Fibroblast of the conjunctiva (primary cell): ENCODE data around the gene GALR3.

Source experiments
- DNase-seq: peaks from one replicate; pipeline ENCODE4 v3.0.0-alpha.2; 2010; ENCODE audit warnings: low read depth

Gene GALR3

DNA sequence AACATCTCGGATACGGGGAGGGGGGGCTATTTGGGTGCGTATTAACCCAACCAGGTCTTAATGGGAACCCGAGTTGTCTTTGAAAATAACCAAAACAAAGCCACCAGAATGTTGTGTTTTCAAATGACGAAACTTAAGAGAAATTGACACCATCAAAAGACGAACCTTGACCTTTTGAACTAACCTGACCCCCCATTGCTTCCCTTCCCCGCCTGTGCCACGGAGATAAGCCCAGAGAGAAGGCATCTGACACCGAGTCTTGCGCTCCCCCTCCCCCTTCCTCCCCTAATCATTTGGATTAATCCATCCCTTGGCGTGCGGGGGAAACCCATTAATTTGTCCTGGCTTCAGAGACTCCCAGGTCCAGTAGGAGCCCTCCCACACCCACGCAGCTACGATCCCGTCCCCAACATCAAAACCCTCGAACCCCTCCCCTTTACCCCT is 20.0 kb upstream of the GALR3 start:
- DNase-seq: no peak

DNA sequence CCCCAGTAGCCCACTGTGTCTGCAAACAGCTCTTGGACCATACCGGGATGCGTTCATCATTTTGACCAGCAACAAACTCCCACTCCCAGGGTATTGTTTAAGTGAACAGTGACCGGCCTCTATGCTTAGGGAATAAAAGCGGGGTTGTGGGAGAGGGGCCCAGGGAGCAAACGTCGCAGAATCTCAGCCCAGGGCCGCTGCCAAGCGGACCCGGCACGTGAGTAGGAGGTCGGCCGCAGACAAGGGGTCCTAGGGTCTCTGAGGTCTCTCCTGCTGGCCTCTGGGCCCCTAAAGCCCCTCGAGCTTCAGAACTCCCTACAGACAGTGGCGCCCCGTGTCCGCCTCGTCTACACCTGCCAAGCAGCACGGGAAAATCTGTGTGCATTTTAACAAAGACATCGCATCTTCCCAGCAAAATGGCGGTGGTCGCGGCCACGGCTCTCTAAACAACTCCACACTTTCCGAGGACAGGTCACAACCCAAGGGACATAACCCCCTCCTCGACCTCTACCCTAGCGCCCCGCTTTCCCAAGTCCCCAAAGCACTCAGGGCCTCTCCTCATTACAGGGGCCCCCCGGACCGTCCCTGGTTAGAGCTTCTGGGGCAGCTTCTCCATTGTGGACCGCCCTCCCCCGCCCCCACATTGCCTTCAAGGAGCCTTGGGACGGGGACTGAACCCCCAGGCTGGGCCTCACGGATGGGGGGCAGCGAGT is 19.4 kb upstream of the GALR3 start:
- no peak for DNase-seq

DNA sequence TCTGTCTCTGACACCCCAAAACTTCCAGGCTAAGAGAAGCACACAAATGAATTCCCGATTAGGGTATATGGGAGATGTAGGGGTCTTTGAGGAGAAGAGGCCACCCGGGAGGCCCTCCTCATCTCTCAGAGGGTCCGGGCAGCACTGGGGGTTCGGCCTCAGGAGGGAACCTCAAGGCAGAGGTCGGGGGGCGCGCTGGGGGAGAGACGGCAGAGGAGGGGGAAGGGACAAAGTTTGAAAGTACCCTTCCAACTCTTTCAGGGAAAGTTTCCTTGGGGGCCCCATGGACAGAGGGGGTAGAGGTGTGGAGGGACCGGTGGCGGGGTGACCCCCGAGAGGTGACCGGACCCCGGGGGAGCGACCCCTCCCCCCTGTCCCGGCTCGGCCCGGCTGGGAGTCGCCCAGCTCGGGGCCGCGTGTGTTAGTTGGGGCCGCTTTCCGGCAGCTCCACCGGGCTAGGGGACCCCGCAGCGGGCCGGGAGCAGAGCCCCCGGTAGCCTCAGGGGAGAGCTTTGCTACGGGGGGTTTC is 18.8 kb upstream of the GALR3 start:
- no peak for DNase-seq

DNA sequence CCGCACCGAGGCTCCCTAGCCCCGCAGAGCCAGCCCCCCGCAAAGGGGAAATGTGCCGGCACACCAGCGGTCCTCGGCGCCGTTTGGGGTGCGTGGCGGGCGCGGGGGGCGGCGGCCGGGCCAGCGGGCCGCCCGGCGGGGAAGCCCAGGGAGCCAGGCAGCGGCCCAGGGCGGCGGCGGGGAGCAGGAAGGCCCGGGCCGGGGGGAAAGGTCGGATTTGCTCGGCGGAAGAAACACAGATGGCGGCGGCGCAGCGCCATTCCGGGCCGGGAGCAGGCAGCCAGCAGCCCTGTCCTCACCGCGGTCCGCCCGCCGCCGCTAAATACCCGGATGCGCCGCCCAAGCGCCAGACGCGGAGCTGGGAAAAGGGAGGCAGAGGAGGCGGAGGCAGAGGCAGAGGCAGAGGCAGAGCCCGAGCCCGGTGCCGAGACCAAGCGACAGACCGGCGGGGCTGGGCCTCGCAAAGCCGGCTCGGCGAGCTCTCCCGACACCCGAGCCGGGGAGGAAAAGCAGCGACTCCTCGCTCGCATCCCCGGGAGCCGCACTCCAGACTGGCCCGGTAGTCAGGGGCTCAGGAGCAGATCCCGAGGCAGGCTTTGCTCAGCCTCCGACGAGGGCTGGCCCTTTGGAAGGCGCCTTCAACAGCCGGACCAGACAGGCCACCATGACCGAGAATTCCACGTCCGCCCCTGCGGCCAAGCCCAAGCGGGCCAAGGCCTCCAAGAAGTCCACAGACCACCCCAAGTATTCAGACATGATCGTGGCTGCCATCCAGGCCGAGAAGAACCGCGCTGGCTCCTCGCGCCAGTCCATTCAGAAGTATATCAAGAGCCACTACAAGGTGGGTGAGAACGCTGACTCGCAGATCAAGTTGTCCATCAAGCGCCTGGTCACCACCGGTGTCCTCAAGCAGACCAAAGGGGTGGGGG is 18.0 kb upstream of the GALR3 start:
- DNase-seq: peak; percentile 63

DNA sequence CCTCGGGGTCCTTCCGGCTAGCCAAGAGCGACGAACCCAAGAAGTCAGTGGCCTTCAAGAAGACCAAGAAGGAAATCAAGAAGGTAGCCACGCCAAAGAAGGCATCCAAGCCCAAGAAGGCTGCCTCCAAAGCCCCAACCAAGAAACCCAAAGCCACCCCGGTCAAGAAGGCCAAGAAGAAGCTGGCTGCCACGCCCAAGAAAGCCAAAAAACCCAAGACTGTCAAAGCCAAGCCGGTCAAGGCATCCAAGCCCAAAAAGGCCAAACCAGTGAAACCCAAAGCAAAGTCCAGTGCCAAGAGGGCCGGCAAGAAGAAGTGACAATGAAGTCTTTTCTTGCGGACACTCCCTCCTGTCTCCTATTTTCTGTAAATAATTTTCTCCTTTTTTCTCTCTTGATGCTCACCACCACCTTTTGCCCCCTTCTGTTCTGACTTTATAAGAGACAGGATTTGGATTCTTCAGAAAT is 17.3 kb upstream of the GALR3 start:
- no peak for DNase-seq

DNA sequence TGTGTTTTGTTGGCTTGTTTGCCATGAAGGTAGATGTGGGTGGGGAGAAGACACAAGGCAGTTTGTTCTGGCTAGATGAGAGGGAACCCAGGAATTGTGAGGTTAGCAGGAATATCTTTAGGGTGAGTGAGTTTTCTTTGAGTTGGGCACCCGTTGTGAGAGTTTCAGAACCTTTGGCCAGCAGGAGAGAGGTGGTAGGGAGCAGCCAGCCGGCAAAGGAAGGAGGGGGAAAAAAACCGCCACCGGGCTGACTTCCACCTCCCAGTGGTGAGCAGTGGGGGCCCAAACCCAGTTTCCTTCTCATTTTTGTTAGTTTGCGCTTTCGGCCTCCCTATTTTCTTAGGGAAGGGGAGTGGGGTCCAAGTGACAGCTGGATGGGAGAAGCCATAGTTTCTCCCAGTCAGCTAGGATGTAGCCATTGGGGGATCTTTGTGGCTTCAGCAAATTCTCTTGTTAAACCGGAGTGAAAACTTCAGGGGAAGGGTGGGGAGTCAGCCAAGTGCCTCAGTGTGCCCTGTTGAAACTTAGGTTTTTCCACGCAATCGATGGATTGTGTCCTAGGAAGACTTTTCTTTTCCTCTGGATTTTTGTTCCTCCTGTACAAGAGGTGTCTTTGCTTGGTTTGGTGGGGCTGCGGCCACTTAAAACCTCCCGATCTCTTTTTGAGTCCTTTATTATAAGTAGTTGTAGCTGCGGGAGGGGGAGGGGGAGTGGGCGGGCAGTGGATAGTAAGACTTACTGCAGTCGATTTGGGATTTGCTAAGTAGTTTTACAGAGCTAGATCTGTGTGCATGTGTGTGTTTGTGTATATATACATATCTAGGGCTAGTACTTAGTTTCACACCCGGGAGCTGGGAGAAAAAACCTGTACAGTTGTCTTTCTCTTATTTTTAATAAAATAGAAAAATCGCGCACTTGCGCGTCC is 16.5 kb upstream of the GALR3 start:
- DNase-seq: no peak

DNA sequence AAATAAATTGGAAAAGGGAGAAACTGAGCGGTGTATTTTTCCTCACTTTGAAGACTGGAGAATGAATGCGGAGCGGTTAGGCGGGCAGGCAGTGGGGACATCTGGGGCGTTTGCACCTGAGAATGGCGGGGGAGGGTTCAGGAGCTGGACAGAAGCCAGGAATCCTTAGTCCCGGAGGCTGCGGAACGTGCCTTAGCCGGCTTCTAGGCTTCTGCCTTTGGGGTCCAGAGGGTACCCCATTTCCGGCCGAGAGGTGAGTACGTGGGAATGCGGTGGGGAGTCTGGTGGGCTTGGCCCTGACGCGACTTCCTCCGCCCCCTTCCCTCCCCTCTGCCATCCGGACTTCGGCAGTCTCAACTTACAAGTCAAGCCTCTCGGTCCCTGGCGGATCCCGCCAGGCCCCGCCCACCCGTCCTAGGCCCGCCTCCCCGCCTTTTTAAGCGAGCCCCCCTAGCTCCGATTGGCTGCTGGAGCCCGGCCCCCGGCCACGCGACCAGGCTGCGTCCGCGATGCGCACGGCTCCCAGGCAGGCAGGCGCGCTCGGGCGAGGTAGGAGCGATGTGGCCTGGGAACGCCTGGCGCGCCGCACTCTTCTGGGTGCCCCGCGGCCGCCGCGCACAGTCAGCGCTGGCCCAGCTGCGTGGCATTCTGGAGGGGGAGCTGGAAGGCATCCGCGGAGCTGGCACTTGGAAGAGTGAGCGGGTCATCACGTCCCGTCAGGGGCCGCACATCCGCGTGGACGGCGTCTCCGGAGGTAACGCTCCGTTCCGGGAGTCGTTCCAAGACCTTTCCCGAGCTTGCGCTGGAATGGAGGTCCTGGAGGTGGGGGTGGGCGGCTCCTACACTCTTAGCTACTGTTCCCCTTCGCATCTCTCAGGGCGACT is 15.5 kb upstream of the GALR3 start, which contains the start of gene GCAT:
Gene GCAT (plus strand): TSS at position 525 of the 884 bp plus-strand sequence. CDS start 34 bp downstream, at position 559.
- DNase-seq: peak; percentile 93

DNA sequence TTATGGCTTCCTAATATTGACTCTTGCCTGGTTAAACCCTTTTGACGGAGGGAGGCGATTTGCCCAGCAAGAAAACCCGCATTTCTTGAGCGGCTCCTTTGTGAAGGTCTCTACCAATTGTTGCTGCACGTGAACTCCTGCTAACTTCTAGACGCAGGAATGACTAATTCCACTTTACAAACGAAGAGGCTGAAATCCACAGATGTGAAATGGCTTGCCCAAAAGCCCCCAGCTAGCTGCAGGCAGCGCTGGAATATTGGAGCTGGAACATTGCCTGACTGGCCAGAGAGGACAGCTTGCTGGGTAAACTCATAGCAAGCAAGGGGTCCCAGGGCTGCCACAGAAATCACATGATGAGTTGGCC is 14.9 kb upstream of the GALR3 start:
- no peak for DNase-seq

DNA sequence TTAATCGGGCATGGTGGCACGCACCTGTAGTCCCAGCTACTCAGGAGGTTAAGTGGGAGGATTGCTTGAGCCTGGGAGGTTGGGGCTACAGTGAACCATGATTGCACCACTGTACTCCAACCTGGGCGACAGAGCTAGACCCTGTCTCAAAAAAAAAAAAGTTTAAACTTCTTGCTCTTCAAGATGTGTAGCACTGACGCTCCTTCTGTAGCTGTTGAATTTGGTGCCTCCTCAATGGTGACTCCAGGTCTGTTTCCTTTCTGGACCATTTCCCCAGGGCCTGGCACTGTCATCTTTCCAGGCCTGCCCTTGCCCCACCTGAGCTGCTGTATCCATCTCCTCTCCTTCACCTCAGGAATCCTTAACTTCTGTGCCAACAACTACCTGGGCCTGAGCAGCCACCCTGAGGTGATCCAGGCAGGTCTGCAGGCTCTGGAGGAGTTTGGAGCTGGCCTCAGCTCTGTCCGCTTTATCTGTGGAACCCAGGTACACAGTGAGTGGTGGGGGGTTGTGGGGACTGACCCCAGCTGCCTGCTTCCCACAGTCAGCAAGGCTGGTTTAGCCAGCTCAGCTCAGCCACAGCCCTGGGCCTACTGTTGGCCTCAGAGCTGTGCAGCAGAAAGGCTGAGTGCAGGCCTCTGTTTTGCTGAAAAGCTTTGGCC is 13.4 kb upstream of the GALR3 start:
- no peak for DNase-seq

DNA sequence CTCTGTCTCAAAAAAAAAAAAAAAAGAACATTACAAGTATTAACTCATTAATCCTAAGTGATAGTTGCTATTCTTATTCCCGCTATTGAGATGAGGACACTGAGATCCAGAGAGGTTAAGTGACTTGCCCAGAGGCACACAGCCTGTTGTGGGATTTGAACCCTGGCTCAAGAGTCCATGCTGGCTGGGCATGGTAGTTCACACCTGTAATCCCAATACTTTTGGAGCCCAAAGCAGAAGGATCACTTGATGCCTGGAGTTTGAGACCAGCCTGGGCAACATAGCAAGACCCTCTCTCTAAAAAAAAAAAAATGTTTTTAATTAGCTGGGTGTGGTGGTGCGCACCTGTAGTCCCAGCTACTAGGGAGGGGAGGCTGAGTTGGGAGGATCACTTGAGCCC is 11.3 kb upstream of the GALR3 start:
- DNase-seq: no peak

DNA sequence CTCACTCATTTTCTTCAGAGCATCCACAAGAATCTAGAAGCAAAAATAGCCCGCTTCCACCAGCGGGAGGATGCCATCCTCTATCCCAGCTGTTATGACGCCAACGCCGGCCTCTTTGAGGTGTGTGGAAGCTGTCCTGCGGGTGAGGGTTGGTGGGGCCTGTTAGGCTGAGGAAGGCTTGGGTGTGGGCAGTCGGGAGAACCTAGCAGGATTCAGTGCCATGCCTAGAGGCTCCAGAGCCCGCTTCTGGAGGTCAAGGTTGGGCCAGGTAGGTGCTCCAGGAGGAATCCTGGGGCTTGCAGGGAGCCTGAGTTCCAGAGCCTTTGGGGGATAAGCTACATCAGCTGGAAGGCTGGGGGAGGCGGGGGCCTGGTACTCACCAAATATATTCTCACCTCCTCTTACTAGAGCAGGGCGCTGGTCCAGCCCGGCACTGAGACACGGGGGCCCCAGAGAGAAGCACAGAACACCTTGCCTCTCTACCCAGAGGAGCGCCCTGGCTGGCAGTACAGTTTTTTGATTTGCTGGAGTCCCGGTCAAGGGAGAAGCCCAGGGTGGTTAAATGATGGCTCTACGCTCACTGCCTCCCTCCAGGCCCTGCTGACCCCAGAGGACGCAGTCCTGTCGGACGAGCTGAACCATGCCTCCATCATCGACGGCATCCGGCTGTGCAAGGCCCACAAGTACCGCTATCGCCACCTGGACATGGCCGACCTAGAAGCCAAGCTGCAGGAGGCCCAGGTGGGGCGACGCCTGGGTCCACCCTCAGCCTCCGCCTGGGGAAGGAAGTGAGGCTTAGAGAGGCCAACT is 10.1 kb upstream of the GALR3 start:
- no peak for DNase-seq

DNA sequence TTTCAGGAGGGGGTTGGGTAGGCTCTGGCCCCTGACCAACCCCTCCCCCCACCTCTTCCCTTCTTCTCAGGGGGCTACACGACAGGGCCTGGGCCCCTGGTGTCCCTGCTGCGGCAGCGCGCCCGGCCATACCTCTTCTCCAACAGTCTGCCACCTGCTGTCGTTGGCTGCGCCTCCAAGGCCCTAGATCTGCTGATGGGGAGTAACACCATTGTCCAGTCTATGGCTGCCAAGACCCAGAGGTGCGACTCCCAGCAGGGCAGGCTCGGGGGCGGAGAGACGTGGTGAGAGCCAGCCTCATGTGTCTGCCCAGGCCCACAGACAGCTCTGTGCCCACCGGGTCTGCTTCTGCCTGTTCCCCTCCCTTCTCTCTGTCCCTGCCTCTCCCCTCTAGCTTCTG is 7.6 kb upstream of the GALR3 start:
- no peak for DNase-seq

DNA sequence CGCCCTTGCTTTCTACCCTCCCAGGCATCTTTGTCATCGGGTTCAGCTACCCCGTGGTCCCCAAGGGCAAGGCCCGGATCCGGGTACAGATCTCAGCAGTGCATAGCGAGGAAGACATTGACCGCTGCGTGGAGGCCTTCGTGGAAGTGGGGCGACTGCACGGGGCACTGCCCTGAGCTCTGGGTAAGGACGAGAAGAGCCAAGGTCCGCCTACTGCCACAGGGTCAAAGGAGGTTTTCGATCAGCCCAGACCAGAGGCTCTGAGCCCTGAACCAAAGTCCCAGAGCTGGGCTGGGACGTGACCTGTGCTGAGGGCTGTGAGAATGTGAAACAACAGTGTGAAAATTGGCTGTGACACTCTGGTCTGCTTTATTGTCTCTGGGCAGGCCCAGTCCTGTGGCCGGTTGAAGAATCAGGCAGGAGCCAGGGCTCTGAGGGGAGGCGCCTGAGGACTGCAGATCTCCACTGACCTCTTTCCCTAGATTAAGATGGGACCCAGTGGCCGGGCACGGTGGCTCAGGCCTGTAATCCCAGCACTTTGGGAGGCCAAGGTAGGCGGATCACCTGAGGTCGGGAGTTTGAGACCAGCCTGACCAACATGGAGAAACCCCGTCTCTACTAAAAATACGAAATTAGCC is 6.5 kb upstream of the GALR3 start:
- no peak for DNase-seq

DNA sequence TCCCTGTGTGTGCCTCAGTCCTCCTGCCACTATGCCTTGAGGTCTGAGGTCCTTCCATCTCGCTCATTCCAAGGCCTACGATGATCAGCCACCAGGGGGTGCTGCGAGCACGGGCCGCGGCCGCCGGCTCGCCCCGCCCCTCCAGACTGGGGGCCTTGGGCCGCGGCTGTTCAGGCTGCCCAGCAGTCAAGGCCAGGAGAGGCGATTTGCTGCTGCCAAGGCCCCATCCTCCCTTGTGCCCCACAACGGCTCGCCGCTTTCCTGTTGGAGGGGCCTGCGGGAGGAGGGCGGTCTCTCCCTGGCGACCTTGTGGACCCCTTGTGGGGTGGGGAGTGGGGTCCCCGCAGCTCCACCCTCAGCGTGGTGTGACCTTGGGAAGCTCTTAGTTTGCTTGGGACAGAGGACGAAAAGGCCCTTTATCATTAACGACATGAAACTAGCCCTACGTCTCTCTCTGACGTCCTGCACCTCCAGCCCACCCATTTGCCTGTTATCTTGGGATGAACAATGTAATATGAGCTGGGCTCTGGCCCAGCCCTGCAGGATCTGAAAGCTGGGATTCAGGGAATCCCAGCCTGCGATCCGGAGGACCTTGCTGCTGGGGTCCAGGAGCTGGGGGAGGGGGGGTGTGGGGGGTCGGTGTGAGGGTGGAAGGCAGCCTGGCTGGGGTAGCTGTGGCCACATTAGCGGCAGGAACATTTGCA is 5.3 kb upstream of the GALR3 start:
- peak; percentile 51 for DNase-seq

DNA sequence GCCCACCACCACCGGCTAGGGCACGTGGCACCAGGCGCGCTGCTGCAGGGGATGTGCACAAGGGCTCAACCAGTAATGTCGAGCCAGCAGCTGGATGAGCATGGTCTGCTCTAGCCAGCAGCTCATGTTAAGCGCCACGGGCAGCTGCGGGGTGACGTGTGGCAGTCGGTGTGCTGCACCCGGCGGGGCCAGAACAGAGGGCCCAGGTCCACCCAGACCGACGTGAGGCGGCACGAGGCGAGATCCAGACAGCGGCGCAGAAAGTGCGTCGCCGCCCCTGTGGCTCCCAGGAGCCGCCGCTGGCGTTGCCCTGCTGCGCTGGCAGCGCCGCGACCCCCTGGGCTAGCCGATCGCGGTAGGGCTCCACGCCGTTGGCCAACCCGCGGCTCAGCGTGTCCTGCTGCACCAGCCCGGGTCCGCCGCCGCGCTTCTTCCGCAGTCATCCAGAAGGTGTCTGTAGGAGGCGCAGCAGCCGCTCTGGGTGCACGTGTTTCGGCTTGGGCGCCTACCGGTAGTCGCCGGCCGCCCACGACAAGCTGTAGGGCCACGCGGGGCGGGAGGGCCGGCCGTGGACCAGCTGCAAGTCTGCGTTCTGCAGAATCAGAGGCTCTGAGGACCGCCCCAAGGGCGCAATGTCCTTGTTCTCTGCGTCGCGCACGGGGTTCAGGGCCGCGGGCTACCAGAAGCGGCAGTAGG is 4.6 kb upstream of the GALR3 start:
- DNase-seq: no peak

DNA sequence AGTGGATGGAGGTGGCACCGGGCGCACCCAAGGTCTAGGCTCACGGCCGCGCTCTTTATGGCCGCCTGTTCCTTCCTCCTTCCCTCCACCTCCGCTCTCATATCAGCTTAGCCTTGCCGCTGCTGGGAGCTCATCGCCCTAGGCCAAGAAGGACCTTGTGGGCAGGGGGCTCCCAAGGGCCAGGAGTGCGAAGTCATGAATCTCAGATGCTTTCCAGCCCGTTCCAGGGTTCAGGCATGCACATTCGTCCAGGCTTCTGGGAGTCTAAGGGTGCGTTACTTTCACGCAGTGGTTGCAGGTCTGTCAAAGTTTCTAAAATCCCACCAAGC is 4.1 kb upstream of the GALR3 start:
- DNase-seq: no peak

DNA sequence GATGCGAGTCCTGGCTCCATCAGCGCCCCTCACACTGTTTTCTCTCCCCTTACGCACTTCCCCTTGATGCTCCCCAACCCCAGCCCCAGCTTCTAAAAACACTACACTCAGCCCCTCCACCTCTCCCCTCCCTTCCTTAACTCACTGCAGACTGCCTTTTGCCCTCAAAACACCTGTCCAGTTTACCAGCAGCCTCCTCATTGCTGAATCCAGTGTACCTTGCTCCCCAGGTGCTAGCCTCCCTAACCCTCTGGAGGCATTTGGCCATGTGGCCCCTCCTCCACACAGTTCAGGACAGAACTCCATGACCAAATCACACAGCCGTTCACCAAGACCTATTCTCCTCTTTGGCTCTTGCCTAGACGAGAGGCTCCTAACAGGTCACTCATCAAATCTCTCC is 2.8 kb upstream of the GALR3 start:
- no peak for DNase-seq
